GM12874 (cell line): Measurements from ENCODE around the gene BEX4.
A peak's percentile ranks its signal among the peaks of the same experiment; 100 is the strongest.

ENCODE experiments used
- CTCF ChIP-seq: IDR thresholded peaks from 2 replicates; pipeline ENCODE4 v1.5.1; 2011; ENCODE audit warnings: low read depth, mild to moderate bottlenecking, control low read depth, low read length, moderate library complexity; ENCODE audit not compliant: insufficient read depth

The BEX4 gene

GRCh38 chrX:103220511-103221323 lies 5.8 kb downstream of the BEX4 start:
- TF ChIP-seq CTCF = no peak

GRCh38 chrX:103233263-103233662 lies 18.4 kb downstream of the BEX4 start:
- TF ChIP-seq CTCF = no peak

GRCh38 chrX:103234869-103235268 lies 20.0 kb downstream of the BEX4 start:
- no peak for TF ChIP-seq CTCF

GRCh38 chrX:103236296-103236695 lies 21.4 kb downstream of the BEX4 start:
- TF ChIP-seq CTCF = no peak

GRCh38 chrX:103240155-103240554 lies 25.2 kb downstream of the BEX4 start:
- TF ChIP-seq CTCF = no peak

GRCh38 chrX:103248553-103248952 lies 33.6 kb downstream of the BEX4 start:
- peak; percentile 26; the same call in 1 of the 2 replicates for TF ChIP-seq CTCF

- TF ChIP-seq CTCF = no peak
These were observed 34.9 kb downstream of the BEX4 start for GRCh38 chrX:103249805-103250204.

GRCh38 chrX:103250977-103251376 lies 36.1 kb downstream of the BEX4 start:
- TF ChIP-seq CTCF = no peak
